HEK293 (cell line): ENCODE measurements around the gene EXOC8.

Experiments
- CTCF ChIA-PET: fragments of 350-600 bp; formaldehyde crosslinking; extraction: SDS; loops from one replicate; lab custom pipeline; 2021; ENCODE audit warnings: antibody characterized with exemption; lab: Yijun Ruan, JAX
- POLR2A ChIA-PET: fragments of 300-600 bp; formaldehyde crosslinking; extraction: SDS; loops from one replicate; lab custom pipeline; 2020; ENCODE audit warnings: antibody characterized with exemption, inconsistent platforms; lab: Yijun Ruan, JAX
- H3K27ac ChIP-seq: fragments of 200-500 bp; sonication (Bioruptor generic); 2 replicates; pipeline ENCODE4 v1.5.1; 2014; ENCODE audit warnings: low read depth, low read length, control low read depth, inconsistent platforms; ENCODE audit errors: extremely low read depth
- H3K36me3 ChIP-seq, 2 experiments: fragments of 200-500 bp in 1 of 2; sonication (Bioruptor generic) in 1 of 2; 1 replicate in 1 of 2; 2 replicates in 1 of 2; pipeline ENCODE4 v1.5.1; 2014 to 2017; ENCODE audit warnings: inconsistent platforms in 2 of 2, low read length in 2 of 2; ENCODE audit not compliant: control insufficient read depth in 2 of 2, insufficient read depth in 1 of 2
- H3K4me1 ChIP-seq: fragments of 200-500 bp; sonication (Bioruptor generic); 2 replicates; pipeline ENCODE4 v1.5.1; 2014; ENCODE audit warnings: mild to moderate bottlenecking, low read length, inconsistent platforms; ENCODE audit not compliant: control insufficient read depth, insufficient read depth
- H3K4me3 ChIP-seq: 2 replicates; pipeline ENCODE4 v1.5.1; 2011; ENCODE audit warnings: low read depth, mild to moderate bottlenecking, control low read depth, low read length, moderate library complexity
- H3K9me3 ChIP-seq: fragments of 200-500 bp; sonication (Bioruptor generic); 2 replicates; pipeline ENCODE4 v1.5.1; 2014; ENCODE audit warnings: low read depth, low read length, inconsistent platforms; ENCODE audit not compliant: control insufficient read depth, insufficient read depth
- EGR2 ChIP-seq: fragments of 450-650 bp; formaldehyde crosslinking; IDR thresholded peaks from 2 replicates; pipeline ENCODE4 v1.5.1; 2016; ENCODE audit warnings: low read depth, missing biosample characterization, missing genetic modification characterization
- ELK4 ChIP-seq: IDR thresholded peaks from 2 replicates; pipeline ENCODE4 v1.6.1; 2011; ENCODE audit warnings: mild to moderate bottlenecking, low read depth, low read length, borderline replicate concordance
- FEZF1 ChIP-seq: fragments of 450-650 bp; formaldehyde crosslinking; IDR thresholded peaks from 2 replicates; pipeline ENCODE4 v1.5.1; 2016; ENCODE audit warnings: missing biosample characterization, missing genetic modification characterization
- HOXC10 ChIP-seq: sonication (generic); formaldehyde crosslinking; IDR thresholded peaks from 2 replicates; pipeline ENCODE4 v1.8.1; 2023; ENCODE audit warnings: mild to moderate bottlenecking, missing genetic modification reagents
- KLF16 ChIP-seq: fragments of 450-650 bp; formaldehyde crosslinking; IDR thresholded peaks from 2 replicates; pipeline ENCODE4 v1.5.1; 2017; ENCODE audit warnings: missing biosample characterization, missing genetic modification characterization
- MYNN ChIP-seq: fragments of 450-650 bp; formaldehyde crosslinking; IDR thresholded peaks from 2 replicates; pipeline ENCODE4 v1.5.1; 2016; ENCODE audit warnings: missing biosample characterization, missing genetic modification characterization, borderline replicate concordance
- PRDM1 ChIP-seq: fragments of 450-650 bp; formaldehyde crosslinking; IDR thresholded peaks from 2 replicates; pipeline ENCODE4; 2016; ENCODE audit warnings: missing biosample characterization, missing genetic modification characterization
- ZBTB20 ChIP-seq: fragments of 450-650 bp; formaldehyde crosslinking; IDR thresholded peaks from 2 replicates; pipeline ENCODE4 v1.5.1; 2016; ENCODE audit warnings: missing biosample characterization, missing genetic modification characterization
- ZBTB44 ChIP-seq: fragments of 450-650 bp; IDR thresholded peaks from 2 replicates; pipeline ENCODE4 v1.5.1; 2018; ENCODE audit warnings: missing biosample characterization, mild to moderate bottlenecking, missing genetic modification characterization
- ZNF174 ChIP-seq: fragments of 450-650 bp; formaldehyde crosslinking; IDR thresholded peaks from 2 replicates; pipeline ENCODE4 v1.5.0; 2017; ENCODE audit warnings: missing biosample characterization, mild to moderate bottlenecking, missing genetic modification characterization
- ZNF2 ChIP-seq: fragments of 450-650 bp; formaldehyde crosslinking; IDR thresholded peaks from 2 replicates; pipeline ENCODE4 v1.5.1; 2016; ENCODE audit warnings: missing biosample characterization, missing genetic modification characterization
- ZNF211 ChIP-seq: fragments of 450-650 bp; formaldehyde crosslinking; IDR thresholded peaks from 2 replicates; pipeline ENCODE4 v1.5.1; 2016; ENCODE audit warnings: low read depth, missing biosample characterization, missing genetic modification characterization
- ZNF398 ChIP-seq: fragments of 450-650 bp; formaldehyde crosslinking; IDR thresholded peaks from 2 replicates; pipeline ENCODE4 v1.5.1; 2017; ENCODE audit warnings: missing biosample characterization, missing genetic modification characterization
- ZNF449 ChIP-seq: fragments of 450-650 bp; formaldehyde crosslinking; IDR thresholded peaks from 2 replicates; pipeline ENCODE4 v1.5.1; 2017; ENCODE audit warnings: missing biosample characterization, mild to moderate bottlenecking, missing genetic modification characterization, moderate library complexity
- ZNF501 ChIP-seq: fragments of 450-650 bp; formaldehyde crosslinking; IDR thresholded peaks from 2 replicates; pipeline ENCODE4 v1.5.1; 2016; ENCODE audit warnings: missing biosample characterization, missing genetic modification characterization
- ZNF513 ChIP-seq: fragments of 450-650 bp; IDR thresholded peaks from 2 replicates; pipeline ENCODE4 v1.5.1; 2018; ENCODE audit warnings: missing biosample characterization, missing genetic modification characterization
- ZNF561 ChIP-seq: fragments of 450-650 bp; IDR thresholded peaks from 2 replicates; pipeline ENCODE4 v1.5.1; 2018; ENCODE audit warnings: missing biosample characterization, missing genetic modification characterization, borderline replicate concordance
- ZNF600 ChIP-seq: fragments of 450-650 bp; formaldehyde crosslinking; IDR thresholded peaks from 2 replicates; pipeline ENCODE4 v1.5.1; 2016; ENCODE audit warnings: missing biosample characterization, missing genetic modification characterization
- ZNF692 ChIP-seq: fragments of 450-650 bp; formaldehyde crosslinking; IDR thresholded peaks from 2 replicates; pipeline ENCODE4 v1.5.1; 2016; ENCODE audit warnings: missing biosample characterization, missing genetic modification characterization
- ZSCAN16 ChIP-seq: fragments of 450-650 bp; formaldehyde crosslinking; IDR thresholded peaks from 2 replicates; pipeline ENCODE4 v1.5.1; 2016; ENCODE audit warnings: missing biosample characterization, missing genetic modification characterization

EXOC8 gene

GRCh38 chr1:231337043-231337471 is 595 bp downstream of the EXOC8 start (continued):
- TF ChIP-seq MYNN (tag by site-specific recombination), result no peak
- no peak for TF ChIP-seq ZBTB44 (tag by site-specific recombination)
- TF ChIP-seq ZNF211, result no peak
- TF ChIP-seq ZNF449 (tag by site-specific recombination), result no peak
- TF ChIP-seq ZNF398, result no peak
- no peak for TF ChIP-seq ELK4
- no peak for TF ChIP-seq FEZF1
- no peak; the same call in 1 of the 2 replicates for TF ChIP-seq ZNF561

GRCh38 chr1:231335663-231336602 is 1.7 kb downstream of the EXOC8 start:
- H3K4me3 ChIP-seq, result peak overlapping the region; percentile 68
- H3K36me3 ChIP-seq, result peaks cover 8 to 15% of the 10 kb centered on the region in 2 experiments
- H3K4me1 ChIP-seq, result peaks cover 12% of the 10 kb centered on the region
- ChIA-PET CTCF (interaction anchor here (0.6 to 2.1 kb wide), 6 partner anchors 11 to 256 kb away, joined by 3 to 14 read pairs (median 4); no protein-coding TSS in a partner anchor), POLR2A (no interaction called here)
- no peaks in the 10 kb centered on the region for H3K9me3 ChIP-seq
- peak overlapping the region; percentile 3; the same call in 1 of the 2 replicates for H3K27ac ChIP-seq
- TF ChIP-seq ZSCAN16 (tag by site-specific recombination), result no peak
- TF ChIP-seq ZNF513 (tag by site-specific recombination), result 0 out of 2 replicates have a peak, but pooled peaks have one; percentile 18
- peak; percentile 72 for TF ChIP-seq ZNF600 (tag by site-specific recombination)
- TF ChIP-seq KLF16, result 0 out of 2 replicates have a peak, but pooled peaks have one; percentile 9
- TF ChIP-seq HOXC10 (CRISPR knock-in tag), result no peak
- no peak for TF ChIP-seq ZNF449 (tag by site-specific recombination)
- TF ChIP-seq ZNF501 (tag by site-specific recombination), result peak; percentile 15; the same call in 1 of the 2 replicates
- TF ChIP-seq ZNF174, result no peak
- TF ChIP-seq ZNF2, result 0 out of 2 replicates have a peak, but pooled peaks have one; percentile 42
- 0 out of 2 replicates have a peak, but pooled peaks have one; percentile 10 for TF ChIP-seq ZNF692 (tag by site-specific recombination)
- peak; percentile 78 for TF ChIP-seq PRDM1 (tag by site-specific recombination)
- no peak for TF ChIP-seq EGR2 (tag by site-specific recombination)
- peak; percentile 96 for TF ChIP-seq ZBTB20 (tag by site-specific recombination)
